Fibroblast of lung (primary cell): Measurements from ENCODE around the gene ATP2B2. TPM values are rescaled to one million over a fixed set of nuclear protein-coding genes. Genes with fewer than 3 reads are reported as not detected.

Experiments used
- DNase-seq, 2 donors: peaks; one replicate each; pipeline versions ENCODE4 v3.0.0 to v3.0.0-alpha.2; 2010; ENCODE audit warnings: low read depth in 2 of 2
- H2AFZ ChIP-seq: 2 replicates; pipeline ENCODE4 v1.5.1; 2012; ENCODE audit warnings: low read length, control low read depth, inconsistent platforms
- H3K27ac ChIP-seq: 2 replicates; pipeline ENCODE4 v1.5.1; 2011; ENCODE audit warnings: low read length, control low read depth; ENCODE audit not compliant: insufficient read depth
- H3K27me3 ChIP-seq: 2 replicates; pipeline ENCODE4 v1.5.1; 2011; ENCODE audit warnings: mild to moderate bottlenecking, low read length; ENCODE audit not compliant: control insufficient read depth, insufficient read depth
- H3K36me3 ChIP-seq: 2 replicates; pipeline ENCODE4 v1.5.1; 2011; ENCODE audit warnings: low read length; ENCODE audit not compliant: control insufficient read depth, insufficient read depth
- H3K4me1 ChIP-seq: 2 replicates; pipeline ENCODE4 v1.5.1; 2011; ENCODE audit warnings: low read length; ENCODE audit not compliant: control insufficient read depth, insufficient read depth; ENCODE audit errors: extremely low read depth
- H3K4me2 ChIP-seq: 2 replicates; pipeline ENCODE4 v1.5.1; 2011; ENCODE audit warnings: low read length, control low read depth; ENCODE audit not compliant: insufficient read depth; ENCODE audit errors: extremely low read depth
- H3K4me3 ChIP-seq, 4 experiments: fragments of 200-600 bp in 1 of 4; sonication (generic) in 1 of 4; replicated peaks in 1 of 4; 2 replicates each; pipeline ENCODE4 v1.5.1; 2011 to 2016; ENCODE audit warnings: low read length in 4 of 4, low read depth in 3 of 4, mild to moderate bottlenecking in 3 of 4, control low read depth in 2 of 4, inconsistent platforms in 1 of 4, mixed read lengths in 1 of 4; ENCODE audit not compliant: insufficient read depth in 1 of 4; ENCODE audit errors: control extremely low read depth in 1 of 4
- H3K79me2 ChIP-seq: 2 replicates; pipeline ENCODE4 v1.5.1; 2012; ENCODE audit warnings: mild to moderate bottlenecking, low read length, inconsistent platforms; ENCODE audit not compliant: control insufficient read depth, insufficient read depth
- H3K9ac ChIP-seq: 2 replicates; pipeline ENCODE4 v1.5.1; 2011; ENCODE audit warnings: mild to moderate bottlenecking, low read length, control low read depth; ENCODE audit not compliant: insufficient read depth
- H3K9me3 ChIP-seq: 2 replicates; pipeline ENCODE4 v1.5.1; 2012; ENCODE audit warnings: low read depth, low read length; ENCODE audit not compliant: control insufficient read depth, insufficient read depth
- H4K20me1 ChIP-seq: 2 replicates; pipeline ENCODE4 v1.5.1; 2011; ENCODE audit warnings: low read length; ENCODE audit not compliant: control insufficient read depth, insufficient read depth; ENCODE audit errors: extremely low read depth
- EZH2 ChIP-seq: IDR thresholded peaks from 2 replicates; pipeline ENCODE4 v1.5.1; 2012; ENCODE audit warnings: low read length, control low read depth, mild to moderate bottlenecking; ENCODE audit errors: missing control alignments
- polyA plus RNA-seq, 2 donors: library from polyadenylated mRNA; depleted of rRNA in 1 of 2; stranded (reverse) in 1 of 2; unstranded in 1 of 2; fragments of >200 nt; gene quantifications; 2 replicates each; pipeline ENCODE4 v1.2.1, GENCODE V29; 2011 to 2012; ENCODE audit warnings: missing spikeins in 1 of 2
- total RNA-seq: library from RNA; depleted of rRNA; stranded (reverse); fragments of >200 nt; gene quantifications from 2 replicates; pipeline ENCODE4 v1.2.1, GENCODE V29; 2014
- TF ChIP-seq, protein P1 (sequence below), 2 donors: IDR thresholded peaks in 1 of 2; conservative IDR thresholded peaks in 1 of 2; 1 replicate in 1 of 2; 2 replicates in 1 of 2; pipeline ENCODE4 v1.5.1; 2011 to 2012; ENCODE audit warnings: low read length in 2 of 2, control low read depth in 1 of 2, inconsistent platforms in 1 of 2, low read depth in 1 of 2, mild to moderate bottlenecking in 1 of 2

The ATP2B2 gene
- total and polyA plus RNA-seq, 2 donors (not counting 1 experiment from before 2014, with no cell fraction given) = not detected

DNA sequence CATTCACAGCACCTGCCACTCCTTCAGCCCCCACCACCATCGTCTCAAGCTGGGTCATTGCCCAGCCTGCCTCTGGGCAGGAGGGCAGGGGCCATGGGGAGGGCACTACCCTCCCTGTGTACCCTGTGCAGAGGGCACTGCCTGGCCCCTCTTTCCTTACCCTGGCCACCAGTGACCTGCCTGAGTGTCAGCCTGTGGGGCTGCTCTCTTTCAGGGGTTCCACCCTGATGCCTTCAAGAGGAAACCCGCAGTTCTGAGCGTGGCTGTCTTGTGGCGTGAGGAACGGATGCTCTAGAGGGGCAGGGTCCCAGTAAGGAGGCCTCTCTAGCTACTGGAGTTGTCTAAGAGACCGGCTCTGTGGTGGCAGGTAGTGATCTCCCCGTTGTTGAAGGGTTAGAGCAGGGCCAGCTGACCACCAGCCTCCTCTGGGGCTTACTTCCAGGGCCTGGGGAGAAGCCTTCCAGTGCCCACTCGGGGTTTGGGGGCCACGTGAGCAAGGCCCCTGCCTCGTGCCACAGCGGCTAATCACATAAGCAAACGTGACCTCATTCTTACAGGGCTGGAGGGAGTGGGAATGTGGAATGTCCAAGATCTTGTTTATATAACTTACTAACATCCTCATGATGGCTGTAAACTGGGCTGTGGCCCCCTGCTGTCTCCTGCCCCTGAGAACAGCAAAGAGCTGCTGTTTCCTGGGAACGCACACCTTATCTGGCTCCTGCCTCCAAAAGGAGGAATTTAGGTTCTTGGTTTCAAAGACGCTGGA, 153.1 kb downstream of the ATP2B2 start:
- TF ChIP-seq, protein P1, sequence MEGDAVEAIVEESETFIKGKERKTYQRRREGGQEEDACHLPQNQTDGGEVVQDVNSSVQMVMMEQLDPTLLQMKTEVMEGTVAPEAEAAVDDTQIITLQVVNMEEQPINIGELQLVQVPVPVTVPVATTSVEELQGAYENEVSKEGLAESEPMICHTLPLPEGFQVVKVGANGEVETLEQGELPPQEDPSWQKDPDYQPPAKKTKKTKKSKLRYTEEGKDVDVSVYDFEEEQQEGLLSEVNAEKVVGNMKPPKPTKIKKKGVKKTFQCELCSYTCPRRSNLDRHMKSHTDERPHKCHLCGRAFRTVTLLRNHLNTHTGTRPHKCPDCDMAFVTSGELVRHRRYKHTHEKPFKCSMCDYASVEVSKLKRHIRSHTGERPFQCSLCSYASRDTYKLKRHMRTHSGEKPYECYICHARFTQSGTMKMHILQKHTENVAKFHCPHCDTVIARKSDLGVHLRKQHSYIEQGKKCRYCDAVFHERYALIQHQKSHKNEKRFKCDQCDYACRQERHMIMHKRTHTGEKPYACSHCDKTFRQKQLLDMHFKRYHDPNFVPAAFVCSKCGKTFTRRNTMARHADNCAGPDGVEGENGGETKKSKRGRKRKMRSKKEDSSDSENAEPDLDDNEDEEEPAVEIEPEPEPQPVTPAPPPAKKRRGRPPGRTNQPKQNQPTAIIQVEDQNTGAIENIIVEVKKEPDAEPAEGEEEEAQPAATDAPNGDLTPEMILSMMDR (conservative IDR thresholded peaks at IDR 0.05 in 1 of 2, IDR thresholded peaks at IDR 0.05 in 1 of 2; ENCODE audit: low read depth in 1 of 2, low read length in 2 of 2) = peak in 1 of 2 donors; percentile 24
- TF ChIP-seq EZH2 = no peak
- no peak overlapping the region for H2AFZ ChIP-seq
- H3K4me1 ChIP-seq = peaks cover 18% of the 10 kb centered on the region
- H3K9me3 ChIP-seq = no peaks in the 10 kb centered on the region
- no peaks in the 10 kb centered on the region for H4K20me1 ChIP-seq
- H3K79me2 ChIP-seq = no peaks in the 10 kb centered on the region
- H3K9ac ChIP-seq = no peak overlapping the region
- H3K4me2 ChIP-seq = peak overlapping the region; percentile 29
- H3K27ac ChIP-seq = peak overlapping the region; percentile 50
- H3K36me3 ChIP-seq = no peaks in the 10 kb centered on the region
- DNase-seq = peak; percentile 90 to 92
- H3K4me3 ChIP-seq = no peak overlapping the region
- no peaks in the 10 kb centered on the region for H3K27me3 ChIP-seq

DNA sequence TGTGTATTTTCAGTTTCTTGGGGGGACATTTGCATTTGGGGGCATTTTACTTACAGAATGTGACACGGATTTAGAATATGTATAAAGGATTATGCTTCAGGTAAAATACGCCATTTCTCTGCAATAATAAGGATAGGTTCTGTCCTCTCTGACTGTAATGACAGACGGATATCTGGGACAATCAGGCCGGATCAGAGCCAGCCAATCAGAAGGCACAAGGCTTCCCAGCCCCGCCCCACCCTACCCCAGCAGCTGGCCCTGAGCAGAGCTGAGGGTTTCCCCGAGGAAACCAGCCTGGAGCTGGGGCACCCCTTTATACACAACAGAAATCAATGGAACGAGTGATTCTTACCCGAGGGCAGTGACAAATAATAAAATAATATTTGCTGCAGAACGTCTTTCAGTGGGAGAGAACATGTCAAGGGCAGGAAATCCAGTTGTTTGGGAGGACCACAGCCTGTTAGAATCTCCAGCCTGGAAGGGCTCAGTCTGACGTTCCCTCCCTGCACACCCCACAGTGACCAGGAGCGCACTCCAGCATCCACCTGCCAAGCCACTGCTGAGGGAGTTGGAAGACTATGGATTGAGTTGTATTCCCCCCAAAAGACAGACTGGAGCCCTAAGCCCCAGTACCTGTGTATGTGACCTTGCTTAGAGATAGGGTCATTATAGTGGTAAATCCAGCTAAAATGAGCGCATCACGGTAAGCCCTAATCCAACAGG, 154.2 kb downstream of the ATP2B2 start:
- no peak overlapping the region for H3K4me3 ChIP-seq
- no peaks in the 10 kb centered on the region for H3K36me3 ChIP-seq
- DNase-seq = no peak
- H4K20me1 ChIP-seq = no peaks in the 10 kb centered on the region
- H3K27ac ChIP-seq = no peak overlapping the region
- H3K27me3 ChIP-seq = no peaks in the 10 kb centered on the region
- peaks cover 16% of the 10 kb centered on the region for H3K4me1 ChIP-seq
- H3K79me2 ChIP-seq = no peaks in the 10 kb centered on the region
- H2AFZ ChIP-seq = no peak overlapping the region
- no peak overlapping the region for H3K4me2 ChIP-seq
- H3K9me3 ChIP-seq = no peaks in the 10 kb centered on the region
- no peak overlapping the region for H3K9ac ChIP-seq
- TF ChIP-seq EZH2 = no peak
- TF ChIP-seq, protein P1 (conservative IDR thresholded peaks at IDR 0.05 in 1 of 2, IDR thresholded peaks at IDR 0.05 in 1 of 2; ENCODE audit: low read depth in 1 of 2, low read length in 2 of 2) = no peak

- Histone ChIP-seq H3K27ac (no peak overlapping the region), H3K79me2 (no peaks in the 10 kb centered on the region), H3K9ac (no peak overlapping the region), H3K4me2 (no peak overlapping the region), H3K4me3 (no peak overlapping the region), H2AFZ (no peak overlapping the region), H3K27me3 (no peaks in the 10 kb centered on the region), H3K9me3 (no peaks in the 10 kb centered on the region), H4K20me1 (no peaks in the 10 kb centered on the region), H3K36me3 (no peaks in the 10 kb centered on the region), H3K4me1 (peaks cover 16% of the 10 kb centered on the region)
- TF ChIP-seq, protein P1 (conservative IDR thresholded peaks at IDR 0.05 in 1 of 2, IDR thresholded peaks at IDR 0.05 in 1 of 2; ENCODE audit: low read depth in 1 of 2, low read length in 2 of 2) = no peak
- no peak for TF ChIP-seq EZH2
- DNase-seq = no peak
These were observed 154.9 kb downstream of the ATP2B2 start for GRCh38 chr3:10350324-10350985.
